HepG2 (cell line): ENCODE measurements around the gene TLE7. TPM values are rescaled to one million over a fixed set of nuclear protein-coding genes. Genes with fewer than 3 reads are reported as not detected.

Experiments
- ATAC-seq: fragments of 200-7000 bp; cut with Tn5 transposase; 3 replicates; pipeline ENCODE4 v1.9.1; 2020; ENCODE audit warnings: mild to moderate bottlenecking, moderate library complexity
- BruUV-seq: library from RNA; stranded (reverse); fragments of 400-500 nt; replicated peaks from 2 replicates; lab custom pipeline; 2021; lab: Mats Ljungman, UMichigan
- CTCF ChIA-PET: fragments of 300-600 bp; formaldehyde crosslinking; extraction: SDS; loops from one replicate; lab custom pipeline; 2021; ENCODE audit warnings: low total read pairs, inconsistent platforms, low intra/inter-chr PET ratio; lab: Yijun Ruan, JAX
- POLR2A ChIA-PET: fragments of 350-600 bp; sonication (Branson Sonifier 250); formaldehyde crosslinking; loops from one replicate; lab custom pipeline; 2020; ENCODE audit warnings: antibody characterized with exemption, inconsistent platforms; lab: Yijun Ruan, JAX
- DNase-seq: peaks from one replicate; pipeline ENCODE4 v3.0.0-alpha.2; 2015; ENCODE audit warnings: low spot score
- FAIRE-seq: peaks from 3 replicates; lab custom pipeline; 2011; peaks lifted over from hg19 to GRCh38; lab: Jason Lieb, UNC
- H2AFZ ChIP-seq: one replicate; pipeline ENCODE4 v1.6.1; 2011; ENCODE audit warnings: low read length, inconsistent platforms
- H3K27ac ChIP-seq: fragments of 300-600 bp; 3 replicates; pipeline ENCODE4 v1.8.0; 2011; ENCODE audit warnings: mixed run types, mild to moderate bottlenecking, mixed read lengths, low read length, inconsistent platforms; ENCODE audit not compliant: insufficient read depth; ENCODE audit errors: extremely low read length
- H3K27me3 ChIP-seq, 2 experiments: fragments of 200-600 bp in 1 of 2; 2 replicates in 1 of 2; 3 replicates in 1 of 2; pipeline versions ENCODE4 v1.6.0 to v1.8.0; 2011; ENCODE audit warnings: low read length in 2 of 2, mild to moderate bottlenecking in 2 of 2, moderate library complexity in 2 of 2, inconsistent platforms in 1 of 2; ENCODE audit not compliant: insufficient read depth in 2 of 2, control insufficient read depth in 1 of 2
- H3K36me3 ChIP-seq, 2 experiments: fragments of 200-600 bp in 1 of 2; replicated peaks in 1 of 2; 2 replicates in 1 of 2; 3 replicates in 1 of 2; pipeline versions ENCODE4 v1.5.1 to v1.8.0; 2011; ENCODE audit warnings: low read length in 2 of 2, inconsistent platforms in 1 of 2; ENCODE audit not compliant: insufficient read depth in 2 of 2, control insufficient read depth in 1 of 2
- H3K4me1 ChIP-seq: 2 replicates; pipeline ENCODE4 v1.5.1; 2012; ENCODE audit warnings: low read length, inconsistent platforms; ENCODE audit not compliant: insufficient read depth
- H3K4me2 ChIP-seq: 2 replicates; pipeline ENCODE4 v1.6.0; 2011; ENCODE audit warnings: low read depth, low read length, inconsistent platforms
- H3K4me3 ChIP-seq, 3 experiments: fragments of 200-600 bp in 1 of 3; sonication (generic), shearing (Covaris generic) in 1 of 3; replicated peaks in 1 of 3; 2 replicates each; pipeline ENCODE4 v1.5.1; 2011 to 2016; ENCODE audit warnings: low read length in 3 of 3, inconsistent platforms in 2 of 3, low read depth in 2 of 3, mild to moderate bottlenecking in 2 of 3, control low read depth in 1 of 3, mixed read lengths in 1 of 3; ENCODE audit not compliant: insufficient read depth in 1 of 3
- H3K79me2 ChIP-seq: one replicate; pipeline ENCODE4 v1.6.1; 2011; ENCODE audit warnings: low read length, inconsistent platforms; ENCODE audit not compliant: insufficient read depth
- H3K9ac ChIP-seq: 2 replicates; pipeline ENCODE4 v1.6.0; 2011; ENCODE audit warnings: mild to moderate bottlenecking, low read depth, low read length, inconsistent platforms; ENCODE audit not compliant: insufficient read depth
- H3K9me3 ChIP-seq: 2 replicates; pipeline ENCODE4 v1.5.1; 2012; ENCODE audit warnings: mild to moderate bottlenecking, low read length
- H4K20me1 ChIP-seq: 2 replicates; pipeline ENCODE4 v1.6.0; 2011; ENCODE audit warnings: inconsistent platforms, mild to moderate bottlenecking, low read length, moderate library complexity; ENCODE audit not compliant: insufficient read depth
- ARID5B ChIP-seq: IDR thresholded peaks from 2 replicates; pipeline ENCODE4 v1.4.0; 2020; ENCODE audit warnings: mild to moderate bottlenecking, missing genetic modification reagents
- ATF4 ChIP-seq, 2 experiments: fragments of 450-650 bp in 1 of 2; sonication (generic) in 1 of 2; formaldehyde crosslinking; IDR thresholded peaks; 2 replicates each; pipeline versions ENCODE4 v1.5.0 to v1.8.0; 2020 to 2022; ENCODE audit warnings: mild to moderate bottlenecking in 1 of 2, missing genetic modification reagents in 1 of 2
- BCLAF1 ChIP-seq: fragments of 450-650 bp; IDR thresholded peaks from 2 replicates; pipeline ENCODE4 v1.6.1; 2017; ENCODE audit warnings: mild to moderate bottlenecking
- CEBPG ChIP-seq: IDR thresholded peaks from 2 replicates; pipeline ENCODE4 v1.6.1; 2016
- DPF2 ChIP-seq: sonication (generic); formaldehyde crosslinking; IDR thresholded peaks from 2 replicates; pipeline ENCODE4 v1.4.0; 2020; ENCODE audit warnings: mild to moderate bottlenecking, low read depth, missing genetic modification reagents, borderline replicate concordance
- HNRNPUL1 ChIP-seq: fragments of 200-400 bp; formaldehyde crosslinking; IDR thresholded peaks from 2 replicates; pipeline ENCODE4 v1.6.1; 2017; ENCODE audit warnings: low read depth, mild to moderate bottlenecking, low read length, moderate library complexity
- HOXA3 ChIP-seq: sonication (generic); formaldehyde crosslinking; IDR thresholded peaks from 2 replicates; pipeline ENCODE4 v1.5.0; 2020; ENCODE audit warnings: missing genetic modification reagents
- LRRFIP1 ChIP-seq: sonication (generic); formaldehyde crosslinking; conservative IDR thresholded peaks from 2 replicates; pipeline ENCODE4 v1.4.0; 2020; ENCODE audit warnings: missing genetic modification reagents
- PAX8 ChIP-seq: sonication (generic); formaldehyde crosslinking; IDR thresholded peaks from 2 replicates; pipeline ENCODE4 v1.8.0; 2022; ENCODE audit warnings: mild to moderate bottlenecking, missing genetic modification reagents, borderline replicate concordance
- SRF ChIP-seq: IDR thresholded peaks from 2 replicates; pipeline ENCODE4 v1.6.1; 2011; ENCODE audit warnings: mild to moderate bottlenecking, low read depth, low read length, moderate library complexity
- TEAD3 ChIP-seq: optimal IDR thresholded peaks from 2 replicates; pipeline ENCODE3; 2016; ENCODE audit warnings: borderline replicate concordance
- ZNF260 ChIP-seq: sonication (generic); formaldehyde crosslinking; IDR thresholded peaks from 2 replicates; pipeline ENCODE4 v1.4.0; 2020; ENCODE audit warnings: missing genetic modification reagents, low read depth, mild to moderate bottlenecking, borderline replicate concordance
- WGBS: methylation state at CpG from one replicate; pipeline ENCODE4 v1.1.6; 2017; ENCODE audit warnings: low lambda C conversion rate; 5-methylcytosine and 5-hydroxymethylcytosine counted together
- in situ Hi-C: cut with HindIII; loops from 2 replicates; pipeline ENCODE4 v1.10.0; 2017; ENCODE audit warnings: low pct_unique_long_range_greater_than_20kb; ENCODE audit not compliant: extremely low pct_ligation_motif_present
- intact Hi-C: fragments of 100-400 bp; cut with micrococcal nuclease; formaldehyde crosslinking; loops from one replicate; pipeline ENCODE4 v1.10.0; 2022; ENCODE audit not compliant: unreplicated experiment
- polyA plus RNA-seq, 8 experiments: library from polyadenylated mRNA; depleted of rRNA in 3 of 8; stranded (reverse) in 7 of 8; unstranded in 1 of 8; fragments of >200 nt; fragmentation: Illumina TruSeq in 4 of 8; extraction: Trizol in 4 of 8; gene quantifications; 2 replicates each; pipeline versions ENCODE4 v1.2.1 to v1.2.3, GENCODE V29; 2011 to 2016; ENCODE audit warnings: low read depth in 4 of 8, missing spikeins in 1 of 8, mixed read lengths in 1 of 8; ENCODE audit not compliant: insufficient read depth in 1 of 8
- total RNA-seq, 5 experiments: library from RNA; depleted of rRNA; stranded (reverse); fragments of >200 nt; fragmentation: Illumina TruSeq; extraction: Trizol; gene quantifications; 2 replicates each; pipeline ENCODE4 v1.2.3, GENCODE V29; 2016; ENCODE audit warnings: low read depth in 1 of 5

The TLE7 gene
- total and polyA plus RNA-seq, 2 of the 13 experiments (the other 11 are each of a cell fraction or from before 2014, with no cell fraction given), result not detected

GRCh38 chr16:71414038-71414437, 27.8 kb downstream of the TLE7 start (continued):
- TF ChIP-seq ARID5B (no peak), ATF4 (CRISPR knock-in tag; IDR thresholded peaks at IDR 0.05) (peak in 1 of 2 experiments; percentile 63; a peak in 2 of 4 replicates), CEBPG (peak; percentile 64), HNRNPUL1 (no peak), HOXA3 (no peak), DPF2 (CRISPR knock-in tag) (no peak)

- no peak overlapping the region for H2AFZ ChIP-seq
- ChIA-PET POLR2A (interaction anchor here (1.2 kb wide), 1 partner anchor 13 kb away, joined by 5 read pairs; no protein-coding TSS in a partner anchor), CTCF (interaction anchor here (1.3 to 2.4 kb wide), 9 partner anchors 9 to 232 kb away, joined by 4 to 53 read pairs (median 7); partner anchors contain the start of gene TLE7)
- no peak overlapping the region for H3K4me3 ChIP-seq
- TF ChIP-seq ZNF260 (CRISPR knock-in tag) (no peak), TEAD3 (CRISPR knock-in tag) (no peak), LRRFIP1 (no peak), BCLAF1 (no peak), PAX8 (CRISPR knock-in tag) (no peak), SRF (no peak)
- no peaks in the 10 kb centered on the region for H3K36me3 ChIP-seq
- H3K79me2 ChIP-seq, result no peaks in the 10 kb centered on the region
- H4K20me1 ChIP-seq, result 0 out of 2 replicates have a peak, but pooled peaks cover 3% of the 10 kb centered on the region
- peaks cover 2 to 52% of the 10 kb centered on the region in 2 experiments for H3K27me3 ChIP-seq
- no peak overlapping the region for H3K27ac ChIP-seq
- H3K9ac ChIP-seq, result no peak overlapping the region
- peaks cover 11% of the 10 kb centered on the region; the same call in 1 of the 2 replicates for H3K4me1 ChIP-seq
- intact Hi-C loops (loop anchor here (2.0 to 5.0 kb wide), 2 partner anchors 123 to 139 kb away; no protein-coding TSS in a partner anchor), in situ Hi-C loops (loop anchor here (5.0 kb wide), 1 partner anchor 89 kb away; no protein-coding TSS in a partner anchor)
- no TSS peak for BruUV-seq
- H3K4me2 ChIP-seq, result no peak overlapping the region
- DNase-seq (no peak), ATAC-seq (no peak), FAIRE-seq (no peak)
- 47% methylated on average over 4 of the region's 4 CpGs for WGBS
- no peaks in the 10 kb centered on the region for H3K9me3 ChIP-seq
Measured at GRCh38 chr16:71413341-71413740, 28.5 kb downstream of the TLE7 start.
